AG08395 (cell line): ENCODE measurements around the gene PKMYT1.

Source experiments
- DNase-seq: peaks from one replicate; pipeline ENCODE4 v3.0.0; 2012; ENCODE audit warnings: mixed read lengths, low spot score

Gene PKMYT1

GRCh38 chr16:2996298-2996697, 16.1 kb upstream of the PKMYT1 start:
- no peak for DNase-seq

GRCh38 chr16:2992383-2993081, 12.3 kb upstream of the PKMYT1 start:
- DNase-seq: no peak

- no peak for DNase-seq
Measured at GRCh38 chr16:2991566-2992261, 11.5 kb upstream of the PKMYT1 start.

DNA sequence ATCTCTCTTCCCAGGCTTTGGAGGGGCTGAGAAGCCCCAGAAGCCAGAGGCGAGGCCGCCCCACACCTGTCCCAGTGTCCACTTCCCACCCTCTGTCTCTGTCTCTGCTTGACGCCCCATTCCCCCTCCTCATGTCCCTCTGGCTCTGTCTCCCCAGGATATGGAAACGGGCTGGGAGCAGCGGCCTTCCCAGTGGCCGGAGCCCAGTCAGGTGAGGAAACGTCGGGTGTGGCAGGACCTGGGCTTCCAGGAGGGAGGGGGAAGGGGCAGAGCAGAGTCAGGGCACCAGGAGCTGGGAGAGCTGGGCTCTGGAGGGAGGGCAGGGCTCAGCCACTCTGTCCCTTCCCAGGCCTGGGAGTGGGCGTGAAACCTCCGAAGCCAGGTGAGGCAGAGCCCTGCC, 10.6 kb upstream of the PKMYT1 start:
- DNase-seq: no peak

GRCh38 chr16:2988590-2989099, 8.4 kb upstream of the PKMYT1 start:
- no peak for DNase-seq

- DNase-seq: no peak
Measured at GRCh38 chr16:2987833-2988232, 7.6 kb upstream of the PKMYT1 start.

GRCh38 chr16:2987286-2987685, 7.0 kb upstream of the PKMYT1 start:
- no peak for DNase-seq

DNA sequence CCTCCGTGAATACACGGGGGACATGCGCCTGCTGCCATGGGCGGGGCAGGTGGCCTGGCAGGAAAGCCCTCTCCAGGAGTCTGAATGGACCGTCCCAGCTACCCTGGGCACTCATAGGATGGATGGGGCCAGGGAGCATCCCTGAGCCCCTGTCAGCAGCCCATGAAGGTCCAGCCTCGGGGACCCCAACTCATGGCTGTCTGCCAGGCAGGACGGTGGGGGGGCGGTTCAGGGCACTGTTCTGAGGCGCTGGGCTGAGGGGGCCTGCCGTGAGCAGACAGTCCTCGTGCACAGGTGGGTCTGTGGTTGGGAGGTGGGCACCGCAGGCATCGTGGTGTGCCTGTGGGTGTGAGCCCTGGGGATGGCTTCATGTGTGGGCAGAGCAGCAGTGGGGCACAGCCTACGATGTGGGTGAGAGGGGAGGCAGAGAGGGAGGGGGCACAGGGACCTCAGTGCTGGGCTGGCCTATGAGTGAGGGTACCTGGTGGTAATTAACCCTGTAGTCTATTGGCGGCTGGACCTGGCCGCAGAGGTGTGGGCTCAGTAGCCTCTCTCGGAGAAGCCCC, 6.5 kb upstream of the PKMYT1 start:
- no peak for DNase-seq

DNA sequence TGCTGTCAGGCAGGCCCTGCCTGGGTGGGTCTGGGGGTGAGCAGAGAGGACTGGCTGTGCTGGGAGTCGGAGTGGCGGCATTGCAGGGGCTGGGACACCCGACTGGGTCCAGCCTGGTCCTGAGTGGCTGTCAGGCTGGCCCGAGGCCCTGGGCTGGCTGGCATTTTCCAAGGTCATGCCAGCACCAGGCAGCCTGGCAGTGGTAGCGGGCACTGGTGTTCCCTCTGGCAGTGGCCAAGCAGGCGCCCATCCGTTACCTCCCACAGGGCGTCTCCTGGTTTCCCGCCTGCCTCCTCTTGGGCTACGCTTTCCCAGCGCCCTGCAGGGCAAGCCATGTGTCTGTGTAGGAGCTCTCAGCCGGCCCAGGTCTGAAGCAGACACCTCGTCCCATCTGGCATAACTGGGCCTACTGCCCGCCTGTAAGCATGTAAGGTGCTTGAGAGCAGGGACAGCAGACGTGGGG, 5.7 kb upstream of the PKMYT1 start:
- DNase-seq: no peak

DNA sequence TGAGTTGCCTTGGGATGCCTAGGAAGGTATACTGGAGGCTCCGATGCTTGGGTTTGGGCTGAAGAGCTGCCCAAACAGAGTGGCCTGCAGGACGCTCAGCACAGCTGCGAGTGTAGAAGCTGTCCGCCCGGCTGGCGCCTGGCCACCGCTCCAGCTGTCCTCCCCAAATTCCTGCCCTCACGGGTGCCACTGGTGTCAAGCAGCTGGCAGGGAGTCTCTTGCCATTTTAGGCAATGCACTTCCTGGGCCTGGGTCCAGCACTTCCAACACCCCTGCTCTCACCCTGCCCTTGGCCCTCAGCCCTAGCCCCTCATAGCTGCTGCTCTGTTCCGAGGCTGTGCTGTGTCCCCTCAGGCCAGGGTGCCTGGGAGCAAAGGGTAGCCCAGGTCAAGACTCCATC, 5.2 kb upstream of the PKMYT1 start:
- DNase-seq: no peak

DNA sequence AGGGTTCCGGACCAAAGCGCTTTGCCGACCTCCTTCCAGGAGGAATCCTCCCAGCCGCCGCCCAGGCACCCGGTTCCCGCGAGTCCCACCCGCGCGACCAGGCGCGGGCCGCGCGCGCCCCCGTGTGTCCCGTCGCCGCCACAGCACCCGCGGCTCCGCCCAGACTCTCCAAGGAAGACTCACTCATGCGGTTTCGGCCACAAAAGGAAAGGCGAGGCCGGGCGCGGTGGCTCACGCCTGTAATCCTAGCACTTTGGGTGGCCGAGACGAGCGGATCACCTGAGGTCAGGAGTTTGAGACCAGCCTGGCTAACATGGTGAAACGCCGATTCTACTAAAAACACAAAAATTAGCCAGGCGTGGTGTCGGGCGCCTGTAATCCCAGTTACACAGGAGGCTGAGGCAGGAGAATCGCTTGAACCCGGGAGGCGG, 3.5 kb upstream of the PKMYT1 start:
- DNase-seq: peak; percentile 95

DNA sequence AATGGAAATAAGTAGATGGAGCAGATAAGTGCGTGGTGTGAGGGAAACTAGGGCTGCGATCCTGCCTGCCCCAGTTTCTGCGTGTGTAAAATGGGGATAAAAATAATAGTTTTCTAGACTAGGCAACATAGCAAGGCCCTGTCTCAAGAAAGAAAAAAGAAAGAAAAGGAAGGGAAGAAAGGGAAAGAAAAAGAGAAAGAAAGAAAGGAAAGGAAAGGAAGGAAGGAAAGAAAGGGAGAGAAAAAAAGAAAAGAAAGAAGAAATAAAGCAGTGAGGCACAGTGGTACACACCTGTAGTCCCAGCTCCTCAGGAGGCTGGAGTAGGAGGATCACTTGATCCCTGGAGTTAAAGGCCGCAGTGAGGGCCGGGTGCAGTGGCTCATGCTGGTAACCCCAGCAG, 2.2 kb upstream of the PKMYT1 start:
- no peak for DNase-seq

DNA sequence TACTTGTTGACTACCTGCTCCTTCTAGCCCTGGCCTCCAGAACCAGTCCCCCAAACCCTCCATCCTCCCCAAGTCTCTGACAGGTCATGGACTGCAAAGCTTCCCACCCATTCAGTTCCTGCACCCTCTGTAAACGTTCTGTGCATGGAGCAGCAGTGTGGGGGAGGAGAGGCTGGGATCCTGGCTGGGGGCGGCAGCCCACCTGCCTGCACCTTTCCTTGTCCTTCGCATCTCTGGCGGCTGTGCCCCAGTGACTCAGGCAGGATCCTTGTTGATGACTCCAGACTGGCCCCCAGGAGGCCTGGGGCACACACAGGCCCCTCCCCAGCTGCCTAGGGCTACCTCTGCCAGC, 1.6 kb upstream of the PKMYT1 start:
- no peak for DNase-seq

DNA sequence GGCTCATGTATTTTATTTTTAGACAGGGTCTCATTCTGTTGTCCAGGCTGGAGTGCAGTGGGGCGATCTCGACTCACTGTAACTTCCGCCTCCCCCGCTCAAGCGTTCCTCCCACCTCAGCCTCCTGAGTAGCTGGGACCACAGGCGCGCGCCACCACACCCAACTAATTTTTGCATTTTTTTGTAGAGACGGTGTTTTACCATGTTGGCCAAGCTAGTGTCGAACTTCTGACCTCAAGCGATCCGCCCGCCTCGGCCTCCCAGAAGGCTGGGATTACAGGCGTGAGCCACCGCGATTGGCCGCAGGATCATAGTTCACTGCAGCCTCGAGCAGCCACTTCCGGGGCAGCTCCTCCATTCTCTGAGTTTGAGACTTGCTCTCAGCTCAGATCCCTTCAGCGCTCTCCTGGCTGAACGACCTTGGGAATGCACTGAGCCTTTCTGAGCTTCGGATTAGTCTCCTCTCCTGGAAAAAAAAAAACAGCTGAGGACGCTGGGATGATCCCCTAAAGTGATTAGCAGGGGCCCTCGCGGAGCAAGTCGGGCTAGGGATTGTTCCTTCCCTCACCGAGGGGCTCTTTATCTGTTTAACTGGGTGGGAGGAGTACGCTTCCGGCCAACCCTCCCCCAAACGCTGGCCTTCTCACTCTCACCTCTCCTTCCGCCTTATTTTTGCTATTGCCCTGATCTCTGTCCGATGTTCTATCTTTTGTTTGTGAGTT, 1.1 kb upstream of the PKMYT1 start:
- DNase-seq: no peak

DNA sequence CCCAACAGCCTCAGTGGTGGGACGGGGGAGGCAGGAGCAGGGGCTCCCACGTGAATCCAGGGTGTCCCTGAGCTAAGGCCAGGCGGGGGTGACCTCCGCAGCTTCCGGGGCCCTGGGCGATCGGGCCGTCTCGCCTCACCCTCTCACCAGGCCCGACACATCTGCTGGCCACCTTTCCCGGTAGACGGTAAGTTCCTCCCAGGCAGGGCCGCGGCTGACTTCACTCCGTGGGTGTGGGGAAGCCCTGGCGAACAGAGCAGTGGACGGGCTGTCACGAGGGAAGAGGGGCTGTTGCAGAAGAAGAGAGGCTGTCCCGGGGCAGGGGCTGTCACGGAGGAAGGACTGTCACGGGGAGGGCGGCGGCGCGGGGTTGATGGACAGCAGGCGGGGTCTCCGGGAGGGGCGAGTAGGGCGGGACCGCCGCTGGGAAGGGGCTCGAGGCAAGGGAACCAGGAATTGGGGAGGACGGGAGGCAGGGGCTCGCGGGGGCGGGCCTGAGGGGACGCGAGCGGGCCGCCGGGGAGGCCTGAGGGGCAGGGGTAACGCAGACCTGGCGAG, 498 bp downstream of the PKMYT1 start:
- no peak for DNase-seq

- DNase-seq: no peak
Measured at GRCh38 chr16:2977440-2977839, 2.8 kb downstream of the PKMYT1 start.

DNA sequence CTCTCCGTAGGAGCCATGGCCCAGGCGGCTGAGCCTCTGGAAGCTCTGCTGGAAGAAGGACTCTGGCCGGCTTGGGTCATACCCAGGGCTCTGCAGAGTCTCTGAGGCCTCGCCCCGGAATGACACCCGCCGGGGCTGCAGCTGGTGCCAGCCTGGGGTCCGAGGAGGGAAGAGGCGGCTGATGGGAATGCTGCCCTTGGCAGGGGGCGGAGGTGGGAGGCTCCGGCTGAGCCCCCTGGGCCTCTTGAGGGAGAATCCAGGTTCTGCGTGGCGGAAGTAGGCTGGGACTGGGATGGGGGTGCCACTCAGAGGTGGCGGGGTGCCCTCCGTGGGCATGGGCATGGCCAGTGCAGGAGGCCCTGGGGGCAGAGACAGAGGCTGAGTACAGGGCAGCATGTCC, 3.6 kb downstream of the PKMYT1 start:
- no peak for DNase-seq

- DNase-seq: no peak
Measured at GRCh38 chr16:2976201-2976600, 4.0 kb downstream of the PKMYT1 start.

DNA sequence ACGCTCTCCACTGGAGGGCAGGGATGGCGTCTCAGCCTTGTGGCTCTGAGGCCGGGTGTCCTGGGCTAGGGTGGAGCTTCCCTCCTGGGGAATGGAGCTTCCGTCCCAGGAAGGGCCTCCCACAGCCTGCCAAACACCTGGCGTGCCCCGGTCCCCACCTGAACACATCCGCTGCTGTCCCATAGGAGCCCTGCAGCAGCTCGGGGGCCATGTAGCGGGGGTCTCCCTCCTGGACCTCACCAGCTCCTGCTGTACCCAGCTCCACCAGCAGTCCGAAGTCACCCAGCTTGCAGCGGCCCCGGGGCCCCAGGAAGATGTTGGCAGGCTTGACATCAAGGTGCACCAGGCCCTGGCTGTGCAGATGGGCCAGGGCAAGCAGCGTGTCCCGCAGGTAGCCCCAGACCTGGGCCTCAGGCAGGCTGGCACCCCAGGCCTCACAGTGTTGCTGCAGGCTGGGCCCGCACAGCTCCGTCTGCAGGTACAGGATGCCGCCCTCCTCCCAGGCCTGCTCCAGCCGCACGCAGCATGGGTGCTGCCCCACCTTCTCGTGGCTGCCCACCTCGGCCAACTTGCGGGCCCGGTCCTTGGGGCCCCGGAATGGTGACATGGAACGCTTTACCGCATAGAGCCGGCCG, 5.0 kb downstream of the PKMYT1 start:
- DNase-seq: no peak

DNA sequence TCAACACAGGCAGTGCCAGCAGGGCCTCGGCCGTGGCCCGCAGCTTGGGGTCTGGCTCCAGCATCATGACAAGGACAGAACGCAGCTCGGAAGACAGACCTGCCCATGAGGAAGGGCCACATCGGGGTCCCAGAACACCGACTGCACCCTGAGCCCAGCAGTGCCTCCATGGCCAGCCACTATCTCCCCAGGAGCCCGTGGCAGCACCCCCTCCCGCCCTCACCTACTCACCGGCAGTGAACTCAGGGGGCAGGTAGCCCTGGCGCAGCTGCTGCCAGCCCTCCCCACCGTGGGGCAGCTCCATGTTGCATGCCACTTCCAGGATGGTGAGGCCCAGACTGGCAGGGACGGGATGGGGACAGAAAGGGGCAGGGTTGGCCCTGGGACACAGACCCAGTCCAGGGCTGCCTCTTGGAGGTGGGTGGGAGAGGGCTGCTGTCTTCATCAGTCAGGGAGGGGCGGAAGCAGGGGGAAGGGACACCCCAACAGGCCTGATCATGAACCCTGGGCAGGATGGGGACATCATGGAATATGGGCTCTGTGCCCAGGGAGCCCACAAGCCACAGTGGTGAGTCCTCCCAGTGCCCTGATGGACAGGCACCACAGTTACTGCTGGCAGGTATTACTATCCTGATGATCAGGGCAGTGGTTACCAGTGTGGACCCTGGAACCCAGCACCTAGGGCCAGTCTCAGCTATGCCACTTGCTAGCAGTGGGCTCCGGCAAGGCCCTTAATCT, 5.8 kb downstream of the PKMYT1 start:
- DNase-seq: no peak
